Measurements from ENCODE around the gene ZNF804B. TPM values are rescaled to one million over a fixed set of nuclear protein-coding genes. Genes with fewer than 3 reads are reported as not detected.
A peak's percentile ranks its signal among the peaks of the same experiment; 100 is the strongest.

ZNF804B gene
- total RNA-seq, 6 experiments from 2014 or later, result not detected

- intact Hi-C loops (cut with DNase I), result no loop called here
- Histone ChIP-seq H3K27ac (no peak overlapping the region), H3K27me3 (no peaks in the 10 kb centered on the region), H3K4me1 (peaks cover 0 to 4% (median 0%) of the 10 kb centered on the region in 4 donors), H3K36me3 (no peaks in the 10 kb centered on the region), H3K4me3 (no peak overlapping the region), H3K9me3 (no peaks in the 10 kb centered on the region)
- no peak for DNase-seq
- WGBS (ENCODE audit: insufficient coverage, low coverage, low lambda C conversion rate, missing lambda C conversion rate), result 73% methylated on average over 3 of the region's 3 CpGs
- ATAC-seq, result no peak
- TF ChIP-seq CTCF (IDR thresholded peaks at IDR 0.05) (no peak), POLR2A (IDR thresholded peaks at IDR 0.05) (no peak)
Observed at GRCh38 chr7:88801046-88801445, 41.5 kb downstream of the ZNF804B start.

- TF ChIP-seq CTCF (IDR thresholded peaks at IDR 0.05) (no peak), POLR2A (IDR thresholded peaks at IDR 0.05) (no peak)
- intact Hi-C loops (cut with DNase I), result no loop called here
- peak overlapping the region in 2 of 3 donors; percentile 41 to 63 for H3K27ac ChIP-seq
- no peaks in the 10 kb centered on the region for H3K9me3 ChIP-seq
- ATAC-seq (peak; percentile 66 to 95 (median 88)), DNase-seq (no peak)
- H3K4me1 ChIP-seq, result peaks cover 0 to 15% (median 0%) of the 10 kb centered on the region in 4 donors
- H3K36me3 ChIP-seq, result no peaks in the 10 kb centered on the region
- no peaks in the 10 kb centered on the region for H3K27me3 ChIP-seq
- WGBS (ENCODE audit: insufficient coverage, low coverage, low lambda C conversion rate, missing lambda C conversion rate), result 26% methylated on average over 2 of the region's 2 CpGs
- no peak overlapping the region for H3K4me3 ChIP-seq
Observed at GRCh38 chr7:88806280-88807037, 47.0 kb downstream of the ZNF804B start.

- Histone ChIP-seq H3K27me3 (no peaks in the 10 kb centered on the region), H3K27ac (no peak overlapping the region), H3K4me1 (no peaks in the 10 kb centered on the region), H3K9me3 (no peaks in the 10 kb centered on the region), H3K36me3 (no peaks in the 10 kb centered on the region), H3K4me3 (no peak overlapping the region)
- DNase-seq, result no peak
- TF ChIP-seq POLR2A (IDR thresholded peaks at IDR 0.05), result no peak
- no peak for TF ChIP-seq CTCF (IDR thresholded peaks at IDR 0.05)
- peak; percentile 61 to 96 (median 81) for ATAC-seq
- intact Hi-C loops (cut with DNase I), result no loop called here
Observed at GRCh38 chr7:88818552-88818951, 59.1 kb downstream of the ZNF804B start.

- no peaks in the 10 kb centered on the region for H3K4me1 ChIP-seq
- intact Hi-C loops (cut with DNase I), result no loop called here
- WGBS (ENCODE audit: insufficient coverage, low coverage, low lambda C conversion rate, missing lambda C conversion rate), result 52% methylated on average over 3 of the region's 3 CpGs
- no peak overlapping the region for H3K4me3 ChIP-seq
- no peaks in the 10 kb centered on the region for H3K27me3 ChIP-seq
- DNase-seq, result no peak
- TF ChIP-seq POLR2A (IDR thresholded peaks at IDR 0.05), result no peak
- TF ChIP-seq CTCF (IDR thresholded peaks at IDR 0.05), result no peak
- no peak for ATAC-seq
- H3K9me3 ChIP-seq, result no peaks in the 10 kb centered on the region
- no peaks in the 10 kb centered on the region for H3K36me3 ChIP-seq
- no peak overlapping the region for H3K27ac ChIP-seq
Observed at GRCh38 chr7:88826222-88826621, 66.7 kb downstream of the ZNF804B start.

All from right lobe of liver (tissue), 6 donors.